ENCODE measurements around the gene PELI1. TPM values are rescaled to one million over a fixed set of nuclear protein-coding genes. Genes with fewer than 3 reads are reported as not detected.

Gene PELI1
- total RNA-seq, 4 donors from 2014 or later: 18.4 to 31.0 (median 24.6) TPM

DNA sequence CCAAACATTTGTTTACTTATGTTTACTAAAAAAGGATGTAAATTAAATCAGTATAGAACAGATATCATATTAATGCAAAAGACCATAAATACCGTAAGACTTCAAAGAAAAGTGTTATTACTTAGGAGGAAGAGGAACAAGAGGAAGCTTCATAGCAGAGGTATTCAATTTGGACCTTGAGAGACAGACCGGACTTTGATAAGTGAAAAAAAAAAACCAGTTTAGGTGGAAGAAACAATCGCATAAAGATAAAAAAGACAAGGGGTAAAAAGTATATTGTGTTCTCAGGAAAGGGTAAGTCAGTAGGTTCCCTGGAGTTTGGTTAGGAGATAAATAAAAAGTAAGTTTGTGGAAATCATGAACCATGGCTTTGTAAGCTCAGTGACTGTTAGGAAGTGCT is 17.6 kb downstream of the PELI1 start:
- no peaks in the 10 kb centered on the region for H3K9me3 ChIP-seq
- no peaks in the 10 kb centered on the region for H3K27me3 ChIP-seq
- TF ChIP-seq, protein P1, sequence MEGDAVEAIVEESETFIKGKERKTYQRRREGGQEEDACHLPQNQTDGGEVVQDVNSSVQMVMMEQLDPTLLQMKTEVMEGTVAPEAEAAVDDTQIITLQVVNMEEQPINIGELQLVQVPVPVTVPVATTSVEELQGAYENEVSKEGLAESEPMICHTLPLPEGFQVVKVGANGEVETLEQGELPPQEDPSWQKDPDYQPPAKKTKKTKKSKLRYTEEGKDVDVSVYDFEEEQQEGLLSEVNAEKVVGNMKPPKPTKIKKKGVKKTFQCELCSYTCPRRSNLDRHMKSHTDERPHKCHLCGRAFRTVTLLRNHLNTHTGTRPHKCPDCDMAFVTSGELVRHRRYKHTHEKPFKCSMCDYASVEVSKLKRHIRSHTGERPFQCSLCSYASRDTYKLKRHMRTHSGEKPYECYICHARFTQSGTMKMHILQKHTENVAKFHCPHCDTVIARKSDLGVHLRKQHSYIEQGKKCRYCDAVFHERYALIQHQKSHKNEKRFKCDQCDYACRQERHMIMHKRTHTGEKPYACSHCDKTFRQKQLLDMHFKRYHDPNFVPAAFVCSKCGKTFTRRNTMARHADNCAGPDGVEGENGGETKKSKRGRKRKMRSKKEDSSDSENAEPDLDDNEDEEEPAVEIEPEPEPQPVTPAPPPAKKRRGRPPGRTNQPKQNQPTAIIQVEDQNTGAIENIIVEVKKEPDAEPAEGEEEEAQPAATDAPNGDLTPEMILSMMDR (IDR thresholded peaks at IDR 0.05): no peak
- no peak for TF ChIP-seq POLR2A (IDR thresholded peaks at IDR 0.05)
- TF ChIP-seq EP300 (IDR thresholded peaks at IDR 0.05): no peak
- H3K4me3 ChIP-seq: no peak overlapping the region
- DNase-seq (ENCODE audit: low spot score in 2 of 2): no peak
- H3K4me1 ChIP-seq: peaks cover 0 to 47% (median 25%) of the 10 kb centered on the region in 4 donors
- WGBS, 2 donors: 85 to 89% methylated on average over 3 of the region's 3 CpGs
- H3K27ac ChIP-seq: peak overlapping the region in 1 of 4 donors; percentile 65
- H3K36me3 ChIP-seq: no peaks in the 10 kb centered on the region

DNA sequence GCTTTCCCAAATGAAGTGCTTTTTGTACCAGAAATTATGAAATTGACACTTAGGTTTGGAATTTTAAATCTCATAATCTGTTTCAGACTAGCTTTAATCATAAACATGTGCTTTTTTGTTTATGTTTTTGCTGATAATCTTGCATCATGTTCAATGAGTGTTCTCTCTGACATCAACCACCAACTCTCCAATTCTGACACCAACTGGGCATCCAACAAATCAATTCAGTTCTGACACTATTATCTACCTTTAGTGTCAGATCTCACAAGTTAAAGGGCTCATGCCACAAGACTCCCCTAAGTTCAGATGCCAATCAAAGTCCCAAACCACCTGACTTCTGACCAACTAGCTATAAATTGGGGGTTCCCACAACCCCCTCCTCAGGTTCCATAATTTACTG is 19.6 kb downstream of the PELI1 start:
- Histone ChIP-seq H3K4me3 (no peak overlapping the region), H3K27ac (no peak overlapping the region), H3K4me1 (peaks cover 0 to 39% (median 20%) of the 10 kb centered on the region in 4 donors), H3K9me3 (no peaks in the 10 kb centered on the region), H3K36me3 (no peaks in the 10 kb centered on the region), H3K27me3 (no peaks in the 10 kb centered on the region)
- TF ChIP-seq POLR2A (IDR thresholded peaks at IDR 0.05): no peak
- TF ChIP-seq, protein P1 (IDR thresholded peaks at IDR 0.05): no peak
- no peak for TF ChIP-seq EP300 (IDR thresholded peaks at IDR 0.05)
- no peak for DNase-seq (ENCODE audit: low spot score in 2 of 2)

DNA sequence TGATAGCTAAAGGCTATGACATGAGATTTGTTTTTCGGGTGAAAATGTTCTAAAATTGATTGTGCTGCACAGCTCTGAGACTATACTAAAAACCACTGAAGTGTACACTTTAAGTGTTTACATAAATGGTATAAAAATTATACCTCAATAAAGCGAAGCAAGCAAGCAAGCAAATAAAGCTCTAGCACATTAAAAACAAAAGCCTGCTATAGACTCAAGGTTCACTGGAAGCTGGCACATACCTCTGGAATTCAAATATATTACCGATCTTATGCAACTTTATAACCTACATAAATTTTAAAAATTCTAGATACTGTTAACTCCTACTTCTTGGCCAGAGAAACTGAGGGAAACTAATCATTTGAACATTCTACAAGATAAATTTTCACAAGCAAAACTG is 20.1 kb downstream of the PELI1 start:
- 82 to 91% methylated on average over 3 of the region's 3 CpGs for WGBS, 2 donors
- Histone ChIP-seq H3K4me1 (peaks cover 0 to 39% (median 23%) of the 10 kb centered on the region in 4 donors), H3K27me3 (no peaks in the 10 kb centered on the region), H3K36me3 (no peaks in the 10 kb centered on the region), H3K4me3 (no peak overlapping the region), H3K9me3 (no peaks in the 10 kb centered on the region), H3K27ac (no peak overlapping the region)
- no peak for TF ChIP-seq POLR2A (IDR thresholded peaks at IDR 0.05)
- TF ChIP-seq, protein P1 (IDR thresholded peaks at IDR 0.05): no peak
- no peak for TF ChIP-seq EP300 (IDR thresholded peaks at IDR 0.05)
- no peak for DNase-seq (ENCODE audit: low spot score in 2 of 2)

GRCh38 chr2:64123740-64124139 is 20.5 kb downstream of the PELI1 start:
- H3K36me3 ChIP-seq: no peaks in the 10 kb centered on the region
- WGBS, 2 donors: 97 to 100% methylated on average over 1 of the region's 1 CpG
- no peak overlapping the region for H3K4me3 ChIP-seq
- no peaks in the 10 kb centered on the region for H3K27me3 ChIP-seq
- no peaks in the 10 kb centered on the region for H3K9me3 ChIP-seq
- no peak for TF ChIP-seq EP300 (IDR thresholded peaks at IDR 0.05)
- TF ChIP-seq, protein P1 (IDR thresholded peaks at IDR 0.05): no peak
- no peak for TF ChIP-seq POLR2A (IDR thresholded peaks at IDR 0.05)
- no peak for DNase-seq (ENCODE audit: low spot score in 2 of 2)
- peaks cover 0 to 39% (median 25%) of the 10 kb centered on the region in 4 donors for H3K4me1 ChIP-seq
- H3K27ac ChIP-seq: no peak overlapping the region

- 80 to 81% methylated on average over 7 of the region's 7 CpGs for WGBS, 2 donors
- no peak for DNase-seq (ENCODE audit: low spot score in 2 of 2)
- Histone ChIP-seq H3K27me3 (no peaks in the 10 kb centered on the region), H3K27ac (no peak overlapping the region), H3K4me1 (peaks cover 0 to 37% (median 20%) of the 10 kb centered on the region in 4 donors), H3K9me3 (no peaks in the 10 kb centered on the region), H3K36me3 (no peaks in the 10 kb centered on the region), H3K4me3 (no peak overlapping the region)
- no peak for TF ChIP-seq POLR2A (IDR thresholded peaks at IDR 0.05)
Observed at GRCh38 chr2:64122358-64122757, 21.9 kb downstream of the PELI1 start.

- no peak overlapping the region for H3K4me3 ChIP-seq
- no peak for TF ChIP-seq EP300 (IDR thresholded peaks at IDR 0.05)
- no peak for TF ChIP-seq POLR2A (IDR thresholded peaks at IDR 0.05)
- TF ChIP-seq, protein P1 (IDR thresholded peaks at IDR 0.05): no peak
- 89 to 91% methylated on average over 6 of the region's 6 CpGs for WGBS, 2 donors
- no peaks in the 10 kb centered on the region for H3K36me3 ChIP-seq
- no peaks in the 10 kb centered on the region for H3K27me3 ChIP-seq
- H3K9me3 ChIP-seq: no peaks in the 10 kb centered on the region
- H3K4me1 ChIP-seq: peaks cover 3 to 48% (median 26%) of the 10 kb centered on the region in 4 donors
- no peak for DNase-seq (ENCODE audit: low spot score in 2 of 2)
- peak overlapping the region in 1 of 4 donors; percentile 10 for H3K27ac ChIP-seq
Observed at GRCh38 chr2:64120928-64121327, 23.3 kb downstream of the PELI1 start.
